Amniotic stem cell (primary cell): ENCODE data around the gene AKAP12.

Experiments
- DNase-seq: peaks from one replicate; lab custom pipeline; 2025; lab: John Stamatoyannopoulos, UW

Gene AKAP12

GRCh38 chr6:151240036-151240685 is 394 bp downstream of the AKAP12 start:
- peak; percentile 42 for DNase-seq

- peak; percentile 14 for DNase-seq
These were observed 1.2 kb downstream of the AKAP12 start for GRCh38 chr6:151240791-151241642.

- no peak for DNase-seq
These were observed 2.1 kb downstream of the AKAP12 start for GRCh38 chr6:151241853-151242252.

- no peak for DNase-seq
These were observed 2.7 kb downstream of the AKAP12 start for GRCh38 chr6:151242420-151242861.

- DNase-seq: no peak
These were observed 3.7 kb downstream of the AKAP12 start for GRCh38 chr6:151243481-151243880.

GRCh38 chr6:151247490-151247889 is 7.7 kb downstream of the AKAP12 start:
- DNase-seq: no peak

- DNase-seq: no peak
These were observed 8.5 kb downstream of the AKAP12 start for GRCh38 chr6:151248295-151248694.

GRCh38 chr6:151252634-151253033 is 12.9 kb downstream of the AKAP12 start:
- DNase-seq: no peak

GRCh38 chr6:151254451-151255081 is 14.8 kb downstream of the AKAP12 start:
- no peak for DNase-seq

GRCh38 chr6:151255811-151256210 is 16.0 kb downstream of the AKAP12 start:
- DNase-seq: no peak

- peak; percentile 22 for DNase-seq
These were observed 18.2 kb downstream of the AKAP12 start for GRCh38 chr6:151257985-151258445.

GRCh38 chr6:151260205-151260604 is 20.4 kb downstream of the AKAP12 start:
- DNase-seq: no peak

- DNase-seq: no peak
These were observed 23.3 kb downstream of the AKAP12 start for GRCh38 chr6:151263035-151263434.

- DNase-seq: no peak
These were observed 24.2 kb downstream of the AKAP12 start for GRCh38 chr6:151263967-151264366.

GRCh38 chr6:151265282-151265681 is 25.5 kb downstream of the AKAP12 start:
- no peak for DNase-seq

- DNase-seq: peak; percentile 37
These were observed 29.7 kb downstream of the AKAP12 start for GRCh38 chr6:151269321-151269995.

GRCh38 chr6:151275121-151275520 is 35.4 kb downstream of the AKAP12 start:
- DNase-seq: no peak

- no peak for DNase-seq
These were observed 35.8 kb downstream of the AKAP12 start for GRCh38 chr6:151275566-151275965.

GRCh38 chr6:151276112-151276740 is 36.5 kb downstream of the AKAP12 start:
- DNase-seq: no peak

- DNase-seq: no peak
These were observed 40.1 kb downstream of the AKAP12 start for GRCh38 chr6:151279891-151280290.

- no peak for DNase-seq
These were observed 41.1 kb downstream of the AKAP12 start for GRCh38 chr6:151280859-151281258.

- no peak for DNase-seq
These were observed 44.2 kb downstream of the AKAP12 start for GRCh38 chr6:151284012-151284411.
